H1 (cell line): ENCODE results near the gene DVL3. TPM values are rescaled to one million over a fixed set of nuclear protein-coding genes. Genes with fewer than 3 reads are reported as not detected.

Source experiments
- ATF2 ChIP-seq: IDR thresholded peaks from 2 replicates; pipeline ENCODE4 v1.6.1; 2012; ENCODE audit warnings: low read length, inconsistent platforms
- BRCA1 ChIP-seq: IDR thresholded peaks from 2 replicates; pipeline ENCODE4 v1.6.1; 2012; ENCODE audit warnings: low read depth, low read length, improper control_type of control experiment
- CBX8 ChIP-seq: fragments of 300-800, 300-1000 bp; sonication (generic); IDR thresholded peaks from 2 replicates; pipeline ENCODE4 v1.7.1; 2016; ENCODE audit warnings: low read depth, low read length, borderline replicate concordance
- CEBPB ChIP-seq: IDR thresholded peaks from 2 replicates; pipeline ENCODE4 v1.6.1; 2012; ENCODE audit warnings: low read depth, low read length
- GABPA ChIP-seq: IDR thresholded peaks from 2 replicates; pipeline ENCODE4 v1.6.1; 2011; ENCODE audit warnings: mild to moderate bottlenecking, low read length, moderate library complexity, borderline replicate concordance; ENCODE audit not compliant: insufficient read depth
- KDM4A ChIP-seq: IDR thresholded peaks from one replicate; pipeline ENCODE4 v1.7.1; 2012; ENCODE audit warnings: low read depth, mild to moderate bottlenecking, moderate library complexity, low read length, inconsistent platforms; ENCODE audit not compliant: severe bottlenecking
- NRF1 ChIP-seq: IDR thresholded peaks from 2 replicates; pipeline ENCODE4 v1.6.1; 2011; ENCODE audit warnings: mild to moderate bottlenecking, low read depth, low read length, improper control_type of control experiment
- PHF8 ChIP-seq: fragments of 200-600 bp; sonication (generic); conservative IDR thresholded peaks from 2 replicates; pipeline ENCODE4 v1.7.1; 2012; ENCODE audit warnings: low read depth, mild to moderate bottlenecking, inconsistent platforms, low read length, moderate library complexity
- SP4 ChIP-seq: IDR thresholded peaks from 2 replicates; pipeline ENCODE4 v1.6.1; 2012; ENCODE audit warnings: low read length, inconsistent platforms
- polyA plus RNA-seq, 7 experiments: library from polyadenylated mRNA; depleted of rRNA in 3 of 7; stranded (reverse) in 5 of 7; unstranded in 2 of 7; fragments of >200 nt in 5 of 7; fragments of 200-250 nt in 2 of 7; gene quantifications; 1 replicate in 5 of 7; 2 replicates in 1 of 7; 4 replicates in 1 of 7; pipeline versions ENCODE4 v1.2.1 to v1.2.3, GENCODE V29; 2011 to 2013; ENCODE audit warnings: missing spikeins in 2 of 7, mixed read lengths in 2 of 7
- total RNA-seq: library from RNA; stranded (reverse); fragmentation: NEBNext Ultra II Directional; extraction: Animal tissue kit (Norgen Biotek cat#: 25700); gene quantifications from 2 replicates; pipeline ENCODE4 v1.2.1, GENCODE V29; 2021

Gene DVL3
- total and polyA plus RNA-seq, 2 of the 8 experiments (the other 6 are each of a cell fraction or from before 2014, with no cell fraction given), result 38.5 to 66.6 TPM

GRCh38 chr3:184174646-184175492 is 19.7 kb downstream of the DVL3 start, which contains the start of gene AP2M1 (continued):
- TF ChIP-seq SP4, result peak; percentile 90; the same call in 1 of the 2 replicates
- TF ChIP-seq KDM4A, result no peak
- TF ChIP-seq BRCA1, result no peak
- no peak for TF ChIP-seq CEBPB
- TF ChIP-seq ATF2, result no peak
- TF ChIP-seq NRF1, result peak; percentile 89
- peak; percentile 77 for TF ChIP-seq PHF8
- no peak for TF ChIP-seq GABPA
- TF ChIP-seq CBX8, result no peak
